ENCODE results near the gene ABRACL.

ABRACL gene

DNA sequence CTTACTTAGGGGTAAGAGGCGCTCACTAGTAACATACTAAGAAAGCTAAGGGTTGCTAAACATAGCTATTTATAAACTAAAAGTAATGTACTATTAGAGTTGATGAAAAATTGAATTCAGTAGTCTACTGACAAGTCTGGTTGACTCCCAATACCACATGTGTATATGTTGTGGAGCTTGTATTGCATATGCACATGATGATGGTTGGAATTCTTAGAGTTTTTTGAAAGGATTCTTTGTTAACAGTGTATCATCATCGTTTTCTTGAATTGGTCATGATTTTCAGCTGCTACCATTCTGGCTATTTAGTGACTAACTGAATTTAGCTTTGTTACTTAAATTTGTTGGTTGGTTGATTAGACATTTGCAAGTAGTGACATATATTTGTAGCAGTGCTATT, 27.2 kb downstream of the ABRACL start:
- DNase-seq: no peak

DNA sequence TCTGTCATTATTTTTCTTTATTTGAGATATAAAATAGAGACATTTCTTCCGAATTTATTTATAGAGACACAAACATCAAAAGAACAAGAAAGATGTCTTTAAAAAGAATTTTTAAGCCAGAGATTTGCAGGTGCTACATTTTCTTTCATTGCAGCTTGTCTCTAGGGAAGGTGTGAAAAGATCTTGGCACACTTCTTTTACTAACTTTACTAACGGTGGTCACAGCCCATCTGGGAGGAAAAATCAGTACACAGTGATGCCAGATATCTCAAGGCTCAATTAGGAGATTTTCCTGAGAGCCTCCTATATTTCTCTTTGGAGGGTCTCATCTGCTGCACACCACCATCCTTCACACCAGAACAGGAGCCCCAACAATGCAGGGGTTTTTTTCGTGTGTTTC, 29.5 kb downstream of the ABRACL start:
- no peak for DNase-seq

DNA sequence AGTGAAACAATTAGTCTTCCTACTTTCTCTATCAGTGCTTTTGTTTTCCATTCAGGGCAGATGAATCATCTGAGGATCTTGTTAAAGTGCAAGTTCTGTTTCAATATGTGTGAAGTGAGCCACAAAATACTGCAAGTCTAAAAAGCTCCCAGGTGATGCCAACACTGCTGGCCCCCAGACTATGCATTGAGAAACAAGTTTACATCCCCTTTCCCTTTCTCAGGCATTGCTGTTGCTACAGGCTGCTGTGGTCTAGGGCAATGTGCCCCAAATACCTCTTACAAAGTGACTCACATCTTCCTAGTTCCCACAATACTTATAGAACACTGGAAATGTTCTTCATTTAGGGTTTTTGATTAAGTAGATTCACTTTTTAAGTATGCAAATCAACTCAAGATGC, 31.8 kb downstream of the ABRACL start:
- peak; percentile 86 for DNase-seq

DNA sequence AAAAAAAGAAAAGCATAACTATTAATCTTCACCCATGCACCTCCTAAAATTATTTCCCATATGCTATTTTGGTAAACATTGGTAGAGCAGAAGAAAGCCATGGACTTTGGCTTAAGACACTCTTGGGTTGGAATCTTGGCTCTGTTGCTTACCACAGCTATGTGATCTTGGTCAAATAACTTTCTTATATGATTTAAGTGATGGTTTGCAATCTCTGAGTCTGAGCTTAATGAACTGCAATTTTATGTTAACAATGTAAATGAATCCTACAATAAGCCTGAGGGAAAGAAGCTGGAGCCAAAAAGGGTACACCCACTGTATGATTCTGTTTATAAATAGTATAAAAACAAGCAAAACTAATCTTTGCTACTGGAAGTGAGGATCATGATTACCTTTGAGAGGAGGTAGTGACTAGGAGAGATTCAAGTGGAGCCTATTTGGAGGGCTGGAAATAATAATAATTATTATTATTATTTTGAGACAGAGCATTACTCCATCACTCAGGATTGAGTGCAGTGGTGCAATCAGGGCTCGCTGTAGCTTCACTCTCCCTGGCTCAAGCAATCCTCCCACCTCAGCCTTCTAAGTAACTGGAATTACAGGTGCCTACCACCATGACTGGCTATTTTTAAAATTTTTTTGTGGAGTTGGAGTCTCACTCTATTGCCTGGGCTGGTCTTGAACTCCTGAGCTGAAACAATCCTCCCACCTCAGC, 34.5 kb downstream of the ABRACL start:
- peak; percentile 50 for DNase-seq

DNA sequence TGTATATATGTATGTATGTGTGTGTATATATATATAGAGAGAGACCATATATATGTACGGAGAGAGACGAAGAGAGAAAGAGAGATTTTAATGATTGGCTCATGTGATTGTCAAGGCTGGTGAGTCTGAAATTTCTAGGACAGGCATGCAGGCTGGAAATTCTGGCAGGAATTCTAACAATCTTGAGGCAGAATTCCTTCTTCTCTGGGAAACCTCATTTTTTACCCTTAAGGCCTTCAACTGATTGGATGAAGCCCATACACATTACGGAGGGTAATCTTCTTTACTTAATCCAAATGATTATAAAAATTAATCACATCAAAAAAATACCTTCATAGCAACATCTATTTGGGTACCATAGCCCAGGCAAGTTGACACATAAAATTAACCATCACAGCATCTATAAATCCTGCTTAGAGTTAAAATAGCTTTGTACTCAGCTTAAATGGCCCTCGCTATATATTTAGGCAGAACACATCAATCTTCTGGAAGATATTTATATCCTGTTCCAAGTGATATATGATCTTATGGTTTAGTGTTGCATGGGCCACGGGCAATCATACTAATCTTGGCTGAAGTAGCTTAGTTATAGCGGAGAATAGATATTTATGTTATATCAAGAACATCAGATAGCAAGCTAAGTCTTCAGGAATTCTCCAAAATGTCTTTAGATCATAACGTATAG, 36.6 kb downstream of the ABRACL start:
- peak; percentile 27 for DNase-seq

DNA sequence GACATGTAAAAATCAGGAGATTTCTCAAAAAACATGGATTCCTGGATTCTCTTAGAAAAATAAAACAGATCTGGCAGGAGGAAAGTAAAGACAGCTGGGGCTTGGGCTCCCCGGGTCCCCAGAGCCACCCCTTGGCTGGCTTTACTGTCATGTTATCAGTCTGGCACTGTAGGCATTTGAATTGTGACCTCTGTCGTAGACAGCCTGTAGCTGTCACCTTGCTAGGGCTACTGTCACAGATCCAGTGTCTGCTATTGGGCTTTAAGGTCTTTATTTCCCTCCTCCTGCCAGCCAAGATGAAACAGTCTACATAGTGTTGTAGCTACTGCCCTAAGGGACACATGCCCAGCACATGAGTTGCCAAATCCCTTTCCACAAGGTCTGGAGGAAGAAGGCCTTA, 37.5 kb downstream of the ABRACL start:
- DNase-seq: no peak

DNA sequence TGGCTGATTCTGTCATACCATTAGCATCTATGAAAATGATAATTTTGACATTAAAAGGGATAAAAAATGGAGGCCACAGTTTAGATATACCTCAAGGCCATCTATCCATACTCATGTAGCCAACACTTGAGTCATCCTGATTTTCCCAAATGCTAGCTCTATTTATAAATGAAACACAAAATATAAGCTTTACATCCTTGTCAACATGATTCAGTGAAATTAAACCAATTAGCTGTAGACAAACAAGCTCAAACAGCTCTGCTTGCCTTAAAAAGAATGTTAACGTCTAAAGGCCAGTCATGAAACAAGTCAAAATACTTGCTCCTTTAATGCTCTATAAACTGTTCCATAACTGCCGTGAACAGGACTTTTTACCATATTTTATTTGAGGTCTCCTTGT, 40.3 kb downstream of the ABRACL start:
- DNase-seq: no peak

DNA sequence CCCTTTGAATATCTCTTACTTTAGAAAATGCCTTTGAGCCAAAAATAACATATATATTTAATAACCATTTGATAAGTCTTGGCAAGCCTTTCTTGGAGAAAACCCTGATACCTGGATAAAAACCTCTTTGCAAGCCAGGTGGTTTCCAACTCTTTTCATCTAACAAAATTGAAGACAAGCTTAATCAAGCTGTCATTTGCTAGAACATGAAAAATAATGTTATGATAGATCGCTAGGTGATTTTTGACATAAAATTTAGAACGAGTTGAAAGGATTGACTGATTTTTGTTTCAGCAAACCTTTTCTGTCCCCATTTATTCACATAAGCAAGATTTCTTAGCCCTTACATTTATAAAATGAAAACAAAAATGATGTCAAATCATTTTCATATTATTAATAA, 44.6 kb downstream of the ABRACL start:
- DNase-seq: no peak

DNA sequence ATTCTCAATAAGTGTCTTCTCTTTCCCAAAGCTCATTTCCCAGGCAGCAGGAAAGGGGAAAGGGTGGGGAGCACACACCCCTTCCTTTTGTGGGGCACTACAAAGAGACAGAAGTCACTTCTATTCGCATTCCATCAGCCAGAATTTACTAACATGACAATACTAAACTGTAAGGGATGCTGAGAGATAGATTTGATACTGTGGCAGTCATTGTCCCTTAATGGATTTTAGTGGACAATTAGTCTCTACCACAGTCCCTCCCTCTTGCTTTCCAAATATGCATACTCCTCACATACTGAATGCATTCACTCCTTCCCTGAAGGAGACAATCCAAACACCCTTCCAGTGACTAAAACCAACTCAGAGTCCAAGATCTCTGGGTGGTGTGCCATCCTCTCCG, 50.5 kb downstream of the ABRACL start:
- DNase-seq: no peak

DNA sequence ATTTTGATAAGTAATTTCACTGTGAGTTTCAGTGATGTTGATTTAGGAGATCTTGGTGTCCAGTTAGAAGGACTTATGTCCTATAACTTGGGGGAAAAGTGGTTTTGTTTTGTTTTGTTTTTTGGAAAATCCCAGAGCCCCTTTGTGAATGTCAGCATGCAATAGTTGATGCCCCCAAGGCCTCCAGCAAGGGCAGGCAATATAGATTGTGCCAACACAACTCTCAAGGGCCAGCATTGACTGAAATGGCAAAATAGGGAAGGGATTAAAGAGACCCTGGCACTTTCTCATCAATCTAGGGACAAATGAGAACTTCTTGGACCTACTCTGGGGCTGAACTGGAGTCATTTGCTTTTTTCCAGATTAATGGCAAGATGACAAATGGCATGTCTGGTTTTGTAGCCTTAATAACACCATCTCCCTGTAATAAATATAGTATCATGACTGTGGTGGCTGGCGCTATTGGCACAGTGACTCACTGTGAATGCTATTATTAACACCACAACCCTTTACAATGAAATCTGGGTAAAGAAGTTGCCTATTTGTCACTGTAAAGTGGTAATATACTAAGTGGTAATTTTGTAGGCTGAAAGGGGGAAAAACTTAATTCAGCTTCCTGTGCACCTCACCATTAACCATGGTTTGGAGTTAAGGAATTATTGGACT, 51.8 kb downstream of the ABRACL start:
- peak; percentile 24 for DNase-seq

DNA sequence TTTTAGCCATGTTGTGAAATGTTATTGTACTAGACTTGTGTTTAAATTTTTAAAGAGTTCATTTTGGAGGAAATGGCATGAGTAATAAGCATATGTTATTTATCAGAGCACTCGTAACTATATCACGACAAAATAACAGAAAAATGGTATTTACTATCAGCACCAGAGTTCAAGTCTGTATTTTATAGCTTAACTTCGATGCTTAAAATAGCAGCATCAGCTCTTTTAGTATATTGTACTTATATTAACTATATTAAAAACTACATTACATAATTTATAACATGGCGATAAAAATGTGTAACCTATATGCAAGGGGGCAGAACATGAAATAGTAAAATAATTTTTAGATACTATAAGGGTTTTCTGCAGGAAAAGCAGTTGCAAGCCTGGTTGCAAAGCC, 52.9 kb downstream of the ABRACL start:
- no peak for DNase-seq

DNA sequence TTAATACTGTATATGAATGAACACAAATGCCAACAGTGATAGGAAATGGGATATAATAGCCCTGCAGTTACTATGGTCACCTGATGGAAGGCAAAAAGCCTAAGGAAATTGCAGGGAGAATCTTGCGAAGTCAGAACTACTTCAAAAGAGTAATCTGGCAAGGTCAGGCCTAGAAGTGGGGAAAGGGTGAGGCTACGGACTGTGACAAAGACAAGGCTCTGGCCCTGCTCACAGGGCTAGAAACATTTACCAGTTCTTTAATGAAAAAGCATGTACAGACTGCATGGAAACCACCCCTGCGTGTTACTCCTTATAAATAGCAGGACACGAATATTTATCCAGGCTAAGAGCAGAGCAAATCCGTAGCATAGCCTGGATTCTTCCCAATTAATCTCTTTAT, 53.8 kb downstream of the ABRACL start:
- no peak for DNase-seq

DNA sequence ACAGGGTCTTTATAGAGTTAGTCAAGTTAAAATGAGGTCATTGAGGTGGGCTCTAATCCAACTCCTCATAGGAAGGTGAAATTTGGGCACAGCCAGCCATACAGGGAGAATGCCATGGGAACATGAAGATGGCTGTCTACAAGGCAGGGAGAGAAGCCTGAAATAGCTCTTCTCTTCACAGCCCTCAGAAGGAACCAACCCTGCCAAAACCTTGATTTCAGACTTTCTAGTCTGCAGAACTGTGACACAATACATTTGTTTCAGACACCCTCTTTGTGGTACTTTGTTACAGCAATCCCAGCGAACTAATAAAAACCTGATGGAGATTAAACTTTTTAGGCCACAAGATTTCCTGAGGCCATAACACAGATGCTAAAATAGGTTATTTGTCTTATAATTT, 63.3 kb downstream of the ABRACL start:
- DNase-seq: no peak

All from fibroblast of skin of scalp (primary cell).